ENCODE measurements around the gene ZNF770.

ZNF770 gene, protein sequence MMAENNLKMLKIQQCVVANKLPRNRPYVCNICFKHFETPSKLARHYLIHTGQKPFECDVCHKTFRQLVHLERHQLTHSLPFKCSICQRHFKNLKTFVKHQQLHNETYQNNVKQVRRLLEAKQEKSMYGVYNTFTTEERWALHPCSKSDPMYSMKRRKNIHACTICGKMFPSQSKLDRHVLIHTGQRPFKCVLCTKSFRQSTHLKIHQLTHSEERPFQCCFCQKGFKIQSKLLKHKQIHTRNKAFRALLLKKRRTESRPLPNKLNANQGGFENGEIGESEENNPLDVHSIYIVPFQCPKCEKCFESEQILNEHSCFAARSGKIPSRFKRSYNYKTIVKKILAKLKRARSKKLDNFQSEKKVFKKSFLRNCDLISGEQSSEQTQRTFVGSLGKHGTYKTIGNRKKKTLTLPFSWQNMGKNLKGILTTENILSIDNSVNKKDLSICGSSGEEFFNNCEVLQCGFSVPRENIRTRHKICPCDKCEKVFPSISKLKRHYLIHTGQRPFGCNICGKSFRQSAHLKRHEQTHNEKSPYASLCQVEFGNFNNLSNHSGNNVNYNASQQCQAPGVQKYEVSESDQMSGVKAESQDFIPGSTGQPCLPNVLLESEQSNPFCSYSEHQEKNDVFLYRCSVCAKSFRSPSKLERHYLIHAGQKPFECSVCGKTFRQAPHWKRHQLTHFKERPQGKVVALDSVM

GRCh38 chr15:34988027-34988902 is at the start of gene ZNF770:
ZNF770 (minus strand) TSS chr15:34988287; CDS start chr15:34983434, 4,853 bp downstream.
- in situ Hi-C loops (cut with MboI; ENCODE audit: low sequenced_read_pairs, unreplicated experiment): no loop called here
- DNase-seq (ENCODE audit: low spot score): peak; percentile 88
- no peak for TF ChIP-seq CTCF (IDR thresholded peaks at IDR 0.05; ENCODE audit: borderline replicate concordance, control extremely low read depth, extremely low read depth, insufficient read depth, missing control alignments)

GRCh38 chr15:35028235-35028984 is 40.3 kb upstream of the ZNF770 start:
- DNase-seq (ENCODE audit: low spot score): no peak
- no peak for TF ChIP-seq CTCF (IDR thresholded peaks at IDR 0.05; ENCODE audit: borderline replicate concordance, control extremely low read depth, extremely low read depth, insufficient read depth, missing control alignments)
- in situ Hi-C loops (cut with MboI; ENCODE audit: low sequenced_read_pairs, unreplicated experiment): no loop called here

- in situ Hi-C loops (cut with MboI; ENCODE audit: low sequenced_read_pairs, unreplicated experiment): no loop called here
- DNase-seq (ENCODE audit: low spot score): no peak
- no peak for TF ChIP-seq CTCF (IDR thresholded peaks at IDR 0.05; ENCODE audit: borderline replicate concordance, control extremely low read depth, extremely low read depth, insufficient read depth, missing control alignments)
These were observed 35.7 kb upstream of the ZNF770 start for GRCh38 chr15:35023804-35024203.

GRCh38 chr15:35020974-35021373 is 32.9 kb upstream of the ZNF770 start:
- DNase-seq (ENCODE audit: low spot score): no peak
- in situ Hi-C loops (cut with MboI; ENCODE audit: low sequenced_read_pairs, unreplicated experiment): no loop called here
- TF ChIP-seq CTCF (IDR thresholded peaks at IDR 0.05; ENCODE audit: borderline replicate concordance, control extremely low read depth, extremely low read depth, insufficient read depth, missing control alignments): no peak

DNA sequence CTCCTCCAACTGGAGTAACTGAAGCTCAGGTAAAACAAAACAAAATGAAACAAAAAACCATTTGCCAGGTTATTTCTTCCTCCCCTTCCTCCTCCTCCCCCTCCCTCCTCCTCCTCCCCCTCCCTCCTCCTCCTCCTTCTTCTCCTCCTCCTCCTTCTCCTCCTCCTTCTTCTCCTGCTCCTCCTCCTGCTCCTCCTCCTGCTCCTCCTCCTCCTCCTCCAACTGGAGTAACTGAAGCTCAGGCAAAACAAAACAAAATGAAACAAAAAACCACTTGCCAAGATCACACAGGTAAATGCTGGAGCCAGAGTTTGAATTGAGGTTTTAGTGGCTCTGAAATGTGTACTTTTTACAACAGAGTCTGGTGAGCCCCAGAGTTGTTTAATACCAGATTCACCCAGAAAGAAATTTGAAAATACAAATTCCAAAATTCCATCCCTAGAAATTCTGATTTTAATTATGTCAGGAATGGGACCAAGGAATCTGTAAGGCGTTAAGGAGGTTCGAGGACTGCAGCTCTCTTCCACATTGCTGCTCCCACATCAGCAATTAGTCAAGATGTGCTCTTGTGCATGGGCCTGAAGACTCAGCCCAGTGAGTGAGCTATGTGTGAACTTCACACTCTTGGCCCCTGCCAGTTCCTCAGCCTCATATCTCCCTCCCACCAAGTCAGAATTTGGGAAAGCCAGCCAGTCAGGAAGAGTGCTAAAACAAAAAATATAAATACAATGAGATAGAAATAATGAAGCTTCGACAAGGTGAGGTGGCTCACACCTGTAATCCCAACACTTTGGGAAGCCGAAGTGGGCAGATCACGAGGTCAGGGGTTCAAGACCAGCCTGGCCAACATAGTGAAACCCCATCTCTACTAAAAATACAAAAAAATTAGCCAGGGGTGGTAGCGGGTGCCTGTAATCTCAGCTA is 31.6 kb upstream of the ZNF770 start:
- TF ChIP-seq CTCF (IDR thresholded peaks at IDR 0.05; ENCODE audit: borderline replicate concordance, control extremely low read depth, extremely low read depth, insufficient read depth, missing control alignments): no peak
- in situ Hi-C loops (cut with MboI; ENCODE audit: low sequenced_read_pairs, unreplicated experiment): no loop called here
- DNase-seq (ENCODE audit: low spot score): no peak
